ENCODE results near the gene ACTN2.

ACTN2 gene

GRCh38 chr1:236800002-236800620 is 113.8 kb downstream of the ACTN2 start:
- H3K9me3 ChIP-seq (ENCODE audit: insufficient read depth, low read length, severe bottlenecking) = no peaks in the 10 kb centered on the region
- H3K4me1 ChIP-seq (ENCODE audit: insufficient read depth, low read length) = peaks cover 19% of the 10 kb centered on the region
- ATAC-seq (ENCODE audit: insufficient read depth, low read depth) = no peak
- no peak for TF ChIP-seq EZH2 (IDR thresholded peaks at IDR 0.05; ENCODE audit: borderline replicate concordance, low read depth, low read length, severe bottlenecking)
- no peak for TF ChIP-seq CTCF (IDR thresholded peaks at IDR 0.05; ENCODE audit: borderline replicate concordance, extremely low read depth, low read length, poor library complexity, severe bottlenecking)
- H2AFZ ChIP-seq (ENCODE audit: low read depth, low read length) = no peak overlapping the region
- H3K27me3 ChIP-seq (ENCODE audit: insufficient read depth, low read length, poor library complexity) = no peaks in the 10 kb centered on the region
- peaks cover 15% of the 10 kb centered on the region for H4K20me1 ChIP-seq (ENCODE audit: insufficient read depth, low read length)
- no peak overlapping the region for H3K27ac ChIP-seq (ENCODE audit: low read length)
- H3K36me3 ChIP-seq (ENCODE audit: insufficient read depth, low read length) = peaks cover 34% of the 10 kb centered on the region
- no peak overlapping the region for H3K4me3 ChIP-seq (ENCODE audit: low read depth in 1 of 2, low read length in 2 of 2)
- peaks cover 99% of the 10 kb centered on the region for H3K79me2 ChIP-seq (ENCODE audit: insufficient read depth, low read length)
- no peak overlapping the region for H3K9ac ChIP-seq (ENCODE audit: low read depth, low read length)
- DNase-seq = no peak
- no peak overlapping the region for H3K4me2 ChIP-seq (ENCODE audit: insufficient read depth, low read length)

- Histone ChIP-seq H3K4me3 (ENCODE audit: low read depth in 1 of 2, low read length in 2 of 2) (no peak overlapping the region), H3K4me1 (ENCODE audit: insufficient read depth, low read length) (peaks cover 19% of the 10 kb centered on the region), H3K36me3 (ENCODE audit: insufficient read depth, low read length) (peaks cover 35% of the 10 kb centered on the region), H3K9me3 (ENCODE audit: insufficient read depth, low read length, severe bottlenecking) (no peaks in the 10 kb centered on the region), H4K20me1 (ENCODE audit: insufficient read depth, low read length) (peaks cover 20% of the 10 kb centered on the region), H3K9ac (ENCODE audit: low read depth, low read length) (no peak overlapping the region), H3K27ac (ENCODE audit: low read length) (no peak overlapping the region), H2AFZ (ENCODE audit: low read depth, low read length) (no peak overlapping the region), H3K27me3 (ENCODE audit: insufficient read depth, low read length, poor library complexity) (no peaks in the 10 kb centered on the region), H3K79me2 (ENCODE audit: insufficient read depth, low read length) (peaks cover 99% of the 10 kb centered on the region), H3K4me2 (ENCODE audit: insufficient read depth, low read length) (no peak overlapping the region)
- ATAC-seq (ENCODE audit: insufficient read depth, low read depth) (no peak), DNase-seq (no peak)
- TF ChIP-seq EZH2 (IDR thresholded peaks at IDR 0.05; ENCODE audit: borderline replicate concordance, low read depth, low read length, severe bottlenecking) (no peak), CTCF (IDR thresholded peaks at IDR 0.05; ENCODE audit: borderline replicate concordance, extremely low read depth, low read length, poor library complexity, severe bottlenecking) (no peak)
These were observed 114.3 kb downstream of the ACTN2 start for GRCh38 chr1:236800623-236801022.

GRCh38 chr1:236802264-236802663 is 116.0 kb downstream of the ACTN2 start:
- H3K4me1 ChIP-seq (ENCODE audit: insufficient read depth, low read length) = peaks cover 9% of the 10 kb centered on the region
- H3K36me3 ChIP-seq (ENCODE audit: insufficient read depth, low read length) = peaks cover 50% of the 10 kb centered on the region
- TF ChIP-seq CTCF (IDR thresholded peaks at IDR 0.05; ENCODE audit: borderline replicate concordance, extremely low read depth, low read length, poor library complexity, severe bottlenecking) (no peak), EZH2 (IDR thresholded peaks at IDR 0.05; ENCODE audit: borderline replicate concordance, low read depth, low read length, severe bottlenecking) (no peak)
- peaks cover 96% of the 10 kb centered on the region for H3K79me2 ChIP-seq (ENCODE audit: insufficient read depth, low read length)
- no peak overlapping the region for H3K4me3 ChIP-seq (ENCODE audit: low read depth in 1 of 2, low read length in 2 of 2)
- H3K9me3 ChIP-seq (ENCODE audit: insufficient read depth, low read length, severe bottlenecking) = no peaks in the 10 kb centered on the region
- no peaks in the 10 kb centered on the region for H3K27me3 ChIP-seq (ENCODE audit: insufficient read depth, low read length, poor library complexity)
- H3K4me2 ChIP-seq (ENCODE audit: insufficient read depth, low read length) = no peak overlapping the region
- H3K9ac ChIP-seq (ENCODE audit: low read depth, low read length) = no peak overlapping the region
- DNase-seq = no peak
- ATAC-seq (ENCODE audit: insufficient read depth, low read depth) = no peak
- no peak overlapping the region for H2AFZ ChIP-seq (ENCODE audit: low read depth, low read length)
- H4K20me1 ChIP-seq (ENCODE audit: insufficient read depth, low read length) = peaks cover 22% of the 10 kb centered on the region
- H3K27ac ChIP-seq (ENCODE audit: low read length) = no peak overlapping the region

All from DND-41 (cell line).